ENCODE data around the gene NAXE.
"Not testable (repeated sequence)": the region's sequence is repeated elsewhere in the genome, so short reads cannot be mapped to it uniquely, and the experiment has no call there.

Gene NAXE

GRCh38 chr1:156571261-156571852 is 20.2 kb upstream of the NAXE start:
- DNase-seq: peak; percentile 91

- peak; percentile 82 for DNase-seq
Measured at GRCh38 chr1:156571919-156572662, 19.5 kb upstream of the NAXE start, which contains the start of gene IQGAP3. Gene IQGAP3, minus strand, starts transcription at chr1:156572565. Its CDS starts 36 bp downstream, at chr1:156572529.

- no peak for DNase-seq
Measured at GRCh38 chr1:156572663-156573018, 18.9 kb upstream of the NAXE start.

DNA sequence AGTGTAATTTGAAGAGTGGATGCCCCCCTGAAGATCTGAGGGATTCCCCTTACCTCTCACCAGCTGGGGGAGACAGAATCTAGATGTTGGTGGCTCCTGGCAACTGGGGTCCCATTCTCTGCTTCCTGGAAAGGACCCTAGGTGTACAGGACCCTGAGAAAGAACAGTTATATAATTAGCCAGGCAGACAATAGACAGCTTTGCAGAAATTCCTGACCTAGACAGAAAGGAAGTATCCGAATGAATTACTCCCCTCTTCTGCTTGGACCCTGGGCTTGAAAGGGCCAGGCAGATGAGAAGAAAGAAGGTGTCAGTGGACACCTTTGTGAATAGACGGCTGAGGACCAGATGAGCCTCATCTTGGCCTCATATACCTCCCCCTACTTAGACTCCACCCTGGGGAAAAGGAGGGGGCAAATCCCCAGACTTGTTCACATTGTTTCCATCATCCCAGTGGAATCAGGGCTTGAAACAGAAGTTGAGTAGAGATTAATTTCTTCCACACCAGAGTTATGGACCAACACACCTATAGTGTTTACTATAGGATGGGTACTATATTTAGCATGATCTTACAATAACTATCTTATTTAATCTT is 17.4 kb upstream of the NAXE start:
- DNase-seq: no peak

GRCh38 chr1:156577550-156577949 is 14.0 kb upstream of the NAXE start:
- DNase-seq: no peak

- DNase-seq: no peak
Measured at GRCh38 chr1:156578055-156578454, 13.5 kb upstream of the NAXE start.

DNA sequence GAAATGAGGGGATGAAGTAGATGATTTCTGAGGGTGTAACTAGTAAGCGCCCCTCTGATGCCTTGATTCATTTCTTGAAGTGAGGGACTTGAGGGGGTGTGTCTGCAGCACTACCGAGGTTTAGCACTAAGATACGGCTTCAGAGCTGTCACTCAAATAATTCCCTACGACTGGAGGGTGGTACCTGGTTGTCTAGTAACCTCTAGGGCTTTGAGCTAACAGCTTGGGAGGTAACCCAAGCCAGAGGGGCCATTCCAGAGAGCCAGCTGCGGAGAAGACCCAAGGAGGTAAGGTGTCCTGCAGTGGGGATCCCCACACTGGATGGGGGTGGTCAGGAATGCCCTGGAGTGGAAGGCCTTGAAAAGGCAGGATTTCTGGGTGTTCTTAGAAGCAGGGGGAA is 12.1 kb upstream of the NAXE start, which contains the start of gene TTC24:
Gene TTC24, plus strand, starts transcription at position 252 of the 400 bp plus-strand sequence. CDS start 1,642 bp downstream, outside the sequence.
- DNase-seq: no peak

DNA sequence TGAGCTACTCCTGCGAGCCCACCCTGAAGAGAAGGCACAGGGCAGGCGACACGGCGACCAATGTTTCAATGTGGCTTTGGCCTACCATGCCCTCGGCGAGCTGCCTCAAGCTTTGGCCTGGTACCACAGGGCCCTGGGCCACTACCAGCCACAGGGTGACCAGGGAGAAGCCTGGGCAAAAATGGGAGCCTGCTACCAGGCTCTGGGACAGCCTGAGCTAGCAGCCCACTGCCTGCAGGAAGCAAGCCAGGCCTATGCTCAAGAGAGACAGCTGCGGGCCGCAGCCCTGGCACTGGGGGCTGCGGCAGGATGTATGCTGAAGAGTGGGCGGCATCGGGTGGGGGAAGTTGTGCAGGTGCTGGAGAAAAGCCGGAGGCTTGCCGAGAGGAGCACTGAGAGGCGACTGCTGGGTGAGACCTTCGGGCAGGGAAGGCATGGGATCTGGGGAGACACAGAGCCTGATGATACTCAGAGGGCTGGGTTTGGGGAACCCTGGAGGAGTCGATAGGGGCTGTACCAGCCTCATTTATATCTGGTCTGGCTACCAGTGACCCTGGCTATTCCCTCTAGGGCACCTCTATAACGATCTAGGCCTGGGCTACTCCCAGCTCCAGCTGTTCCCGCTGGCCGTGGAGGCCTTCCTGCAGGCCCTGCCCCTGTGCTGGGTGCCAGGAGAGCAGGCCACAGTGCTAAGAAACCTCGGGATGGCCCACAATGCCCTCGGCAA is 9.8 kb upstream of the NAXE start:
- no peak for DNase-seq

DNA sequence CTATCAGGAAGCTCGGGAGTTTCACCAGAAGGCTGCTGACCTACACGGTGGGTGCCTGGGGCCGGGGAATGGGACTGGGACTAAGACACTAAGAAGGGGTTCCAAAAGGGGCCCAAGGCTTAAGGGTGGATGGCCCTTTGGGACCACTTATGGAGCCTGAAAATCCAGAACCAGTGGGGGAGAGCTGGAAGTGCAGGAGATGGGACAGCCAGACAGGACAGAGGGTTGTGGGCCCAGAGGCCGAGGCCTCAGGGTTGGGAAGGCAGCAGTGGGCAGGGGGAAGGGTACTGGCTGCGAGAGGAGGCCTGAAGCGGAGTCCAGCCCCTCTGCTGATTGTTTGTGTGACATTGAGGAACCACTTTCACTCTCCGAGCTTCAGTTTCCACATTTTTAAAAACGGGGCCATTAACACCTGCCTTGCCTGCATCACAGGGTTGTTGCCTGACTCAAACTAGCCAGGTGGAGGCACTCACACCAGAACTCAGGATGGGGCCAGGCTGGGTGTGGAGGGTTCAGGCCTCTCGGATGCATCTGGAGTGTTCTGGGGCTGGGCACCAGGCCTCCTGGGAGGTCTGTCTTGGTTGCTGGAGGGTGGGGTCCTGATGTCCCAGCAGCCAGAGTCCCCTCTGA is 9.1 kb upstream of the NAXE start:
- DNase-seq: no peak

- peak; percentile 71 for DNase-seq
Measured at GRCh38 chr1:156583821-156584622, 7.6 kb upstream of the NAXE start.

DNA sequence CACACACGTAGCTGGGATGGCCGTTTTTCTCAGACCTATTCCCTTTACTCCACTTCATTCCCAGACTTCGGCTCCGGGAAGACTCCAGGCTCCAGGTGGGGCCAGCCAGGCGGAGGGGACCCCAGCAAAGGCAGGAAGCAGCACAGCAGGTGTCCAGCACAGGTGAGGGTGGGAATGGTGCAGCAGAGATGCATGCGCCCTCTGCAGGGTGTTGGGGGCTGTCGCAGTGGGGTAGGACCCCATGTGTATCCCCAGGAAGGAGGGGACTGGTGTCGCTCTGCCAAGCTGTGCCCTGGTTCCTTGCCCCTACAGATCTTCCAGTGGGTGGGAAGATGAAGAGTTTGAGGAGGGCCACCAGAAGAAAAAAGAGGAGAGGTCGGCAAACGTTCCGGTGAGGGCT is 6.8 kb upstream of the NAXE start:
- no peak for DNase-seq

DNA sequence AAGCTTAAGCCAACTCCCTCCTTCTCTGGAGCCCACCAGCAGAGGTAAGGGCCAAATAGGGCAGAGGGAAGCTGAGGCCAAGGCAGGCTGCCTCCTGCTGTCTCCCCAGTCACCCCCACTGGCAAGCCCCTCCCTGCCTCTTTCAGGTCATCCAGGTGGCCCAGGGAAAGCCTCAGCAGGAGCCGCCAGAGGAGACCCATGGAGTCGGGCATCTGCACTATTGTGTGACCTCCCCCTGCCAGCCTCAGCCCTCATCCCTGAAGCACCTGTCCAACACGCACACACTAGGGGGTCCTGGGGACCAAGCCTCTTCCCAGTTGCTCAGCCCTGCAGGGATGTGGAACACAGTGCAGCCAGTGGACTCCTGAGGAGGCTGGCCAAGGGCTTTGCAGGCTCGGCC is 5.3 kb upstream of the NAXE start:
- no peak for DNase-seq

DNA sequence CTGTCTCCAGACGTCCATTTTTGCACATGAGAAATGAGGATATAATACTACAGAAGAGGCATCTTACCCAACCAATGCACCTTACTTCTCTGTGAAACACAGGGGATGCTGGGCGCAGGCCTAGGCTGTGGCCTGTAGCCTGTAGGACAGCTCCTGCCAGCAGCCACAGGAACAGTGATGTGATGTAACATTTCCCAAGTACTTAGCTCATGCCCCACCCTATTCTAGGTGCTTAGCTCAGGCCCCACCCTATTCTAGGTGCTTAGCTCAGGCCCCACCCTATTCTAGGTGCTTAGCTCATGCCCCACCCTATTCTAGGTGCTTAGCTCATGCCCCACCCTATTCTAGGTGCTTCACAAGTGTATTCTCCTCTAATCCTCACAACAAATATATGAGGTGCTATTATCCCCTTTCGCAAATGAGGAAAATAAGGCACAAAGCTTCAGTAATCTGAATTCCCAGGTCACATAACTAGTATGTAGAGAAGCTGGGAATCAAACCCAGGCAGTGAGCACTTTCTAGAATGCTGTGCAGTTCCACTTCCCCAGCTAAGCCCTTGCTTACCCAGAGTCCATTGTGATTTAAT is 4.6 kb upstream of the NAXE start:
- no peak for DNase-seq

- DNase-seq: not testable (repeated sequence)
Measured at GRCh38 chr1:156587927-156588326, 3.6 kb upstream of the NAXE start.

DNA sequence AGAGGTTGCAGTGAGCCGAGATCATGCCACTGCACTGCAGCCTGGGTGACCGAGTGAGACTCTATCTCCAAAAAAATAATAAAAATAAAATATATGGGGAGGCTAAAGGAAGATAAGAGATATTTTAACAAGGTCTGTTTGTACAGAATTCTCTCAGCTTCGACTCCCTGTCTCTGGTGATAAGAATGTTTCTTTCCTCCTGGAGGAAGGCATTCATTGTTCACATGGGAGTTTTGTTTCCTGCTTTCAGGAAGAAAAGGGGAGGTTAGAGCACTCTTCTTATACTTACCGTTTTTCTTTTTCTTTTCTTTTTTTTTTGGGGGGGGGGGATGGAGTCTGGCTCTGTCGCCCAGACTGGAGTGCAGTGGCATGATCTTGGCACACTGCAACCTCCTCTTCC is 2.0 kb upstream of the NAXE start:
- DNase-seq: no peak

DNA sequence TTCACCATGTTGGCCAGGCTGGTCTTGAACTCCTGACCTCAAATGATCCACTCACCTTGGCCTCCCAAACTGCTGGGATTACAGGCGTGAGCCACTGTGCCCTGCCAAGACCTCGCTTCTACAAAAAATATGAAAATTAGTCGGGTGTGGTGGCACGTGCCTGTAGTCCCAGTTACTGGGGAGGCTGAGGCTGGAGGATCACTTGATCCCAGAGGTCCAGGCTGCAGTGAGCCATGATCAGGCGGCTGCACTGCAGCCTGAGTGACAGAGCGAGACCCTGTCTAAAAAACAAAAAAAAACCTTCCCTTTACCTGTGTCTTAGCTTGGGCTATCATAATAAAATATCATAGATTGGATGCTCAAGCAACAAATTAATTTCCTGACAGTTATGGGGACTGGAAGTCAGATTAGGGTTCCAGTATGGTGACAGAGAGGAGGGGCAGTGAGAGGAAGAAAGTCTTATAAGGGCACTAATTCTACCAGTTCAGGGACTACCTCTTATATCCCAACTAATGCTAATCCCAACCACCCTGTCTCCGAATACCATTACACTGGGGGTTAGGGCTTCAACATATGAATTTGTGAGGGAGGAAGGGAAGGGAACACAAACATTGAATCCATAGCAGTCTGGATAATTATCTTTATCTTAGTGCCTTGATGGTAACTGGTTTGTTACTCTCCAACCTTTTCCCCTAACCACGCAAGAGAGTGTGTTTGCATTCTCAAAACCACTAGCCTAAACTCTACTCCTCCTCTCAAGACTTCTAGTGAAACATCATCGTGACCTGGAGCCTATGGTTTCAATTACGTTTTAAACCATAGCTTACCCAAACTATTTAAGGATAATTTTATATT is 1.0 kb upstream of the NAXE start:
- no peak for DNase-seq

DNA sequence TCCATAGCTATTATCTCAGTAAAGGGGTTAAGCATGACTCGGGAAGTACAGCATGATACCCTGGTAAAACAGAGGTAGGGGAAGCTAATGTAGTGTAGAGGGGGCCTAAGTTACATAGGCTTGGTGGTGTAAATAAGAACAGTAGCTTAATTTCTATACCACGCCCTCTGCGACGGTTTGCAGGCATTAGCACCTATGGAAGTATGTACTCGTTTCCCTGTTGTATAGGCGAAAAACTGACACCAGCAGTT is 470 bp upstream of the NAXE start:
- DNase-seq: no peak

DNA sequence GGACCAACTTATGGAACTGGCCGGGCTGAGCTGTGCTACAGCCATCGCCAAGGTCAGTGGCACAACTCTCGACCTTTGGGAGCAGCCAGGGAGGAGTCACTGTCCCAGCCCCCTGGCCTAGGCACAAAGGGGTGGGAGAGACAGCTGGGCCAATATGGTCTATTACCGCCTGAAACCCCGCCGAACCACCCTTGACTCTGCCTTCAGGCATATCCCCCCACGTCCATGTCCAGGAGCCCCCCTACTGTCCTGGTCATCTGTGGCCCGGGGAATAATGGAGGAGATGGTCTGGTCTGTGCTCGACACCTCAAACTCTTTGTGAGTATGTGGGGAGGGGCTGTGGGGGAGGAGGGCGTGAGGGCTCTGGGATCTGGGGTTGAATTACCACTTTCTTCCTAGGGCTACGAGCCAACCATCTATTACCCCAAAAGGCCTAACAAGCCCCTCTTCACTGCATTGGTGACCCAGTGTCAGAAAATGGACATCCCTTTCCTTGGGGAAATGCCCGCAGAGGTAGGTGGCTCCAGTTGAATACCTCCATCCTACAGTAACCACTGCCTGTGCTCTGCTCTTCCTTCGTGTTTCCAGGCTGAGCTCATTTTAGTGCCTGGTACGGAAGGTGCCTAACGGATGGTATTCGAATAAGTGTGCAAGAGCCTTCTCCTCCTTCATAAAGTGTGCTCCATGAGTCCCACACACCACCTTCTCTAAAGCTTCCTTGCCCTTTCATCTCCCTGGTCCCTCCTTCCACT is 758 bp downstream of the NAXE start:
- no peak for DNase-seq

- DNase-seq: no peak
Measured at GRCh38 chr1:156592910-156593660, 1.5 kb downstream of the NAXE start.

DNA sequence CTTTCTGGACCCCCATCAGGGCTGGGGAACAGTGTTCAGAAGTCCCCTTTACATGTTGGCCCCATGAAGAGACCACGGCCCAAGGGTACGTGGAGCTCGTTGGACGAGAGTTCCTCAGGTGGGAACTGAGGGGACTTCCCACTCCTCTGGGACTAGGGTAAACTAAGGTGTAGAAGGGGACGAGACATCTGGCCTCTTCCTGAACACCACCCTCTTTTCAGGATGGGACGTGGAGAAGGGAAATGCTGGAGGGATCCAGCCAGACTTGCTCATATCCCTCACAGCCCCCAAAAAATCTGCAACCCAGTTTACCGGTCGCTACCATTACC is 2.0 kb downstream of the NAXE start:
- no peak for DNase-seq

Data from fibroblast of skin of abdomen (primary cell).